Skeletal muscle satellite cell (primary cell): ENCODE data around the gene FHDC1.

ENCODE experiments used
- H3K27me3 ChIP-seq: 2 replicates; pipeline ENCODE4 v1.7.0; 2013; ENCODE audit warnings: low read length; ENCODE audit not compliant: control insufficient read depth, insufficient read depth
- H3K36me3 ChIP-seq: 2 replicates; pipeline ENCODE4 v1.7.0; 2013; ENCODE audit warnings: mild to moderate bottlenecking, control low read depth, low read length; ENCODE audit not compliant: insufficient read depth
- H3K4me1 ChIP-seq: 2 replicates; pipeline ENCODE4 v1.7.0; 2013; ENCODE audit warnings: low read length; ENCODE audit not compliant: control insufficient read depth, insufficient read depth
- H3K4me2 ChIP-seq: 2 replicates; pipeline ENCODE4 v1.7.0; 2013; ENCODE audit warnings: mild to moderate bottlenecking, low read length
- H3K4me3 ChIP-seq: 2 replicates; pipeline ENCODE4 v1.7.0; 2013; ENCODE audit warnings: low read length
- H3K9ac ChIP-seq: 2 replicates; pipeline ENCODE4 v1.7.0; 2013; ENCODE audit warnings: mild to moderate bottlenecking, low read depth, low read length, moderate library complexity
- H3K9me3 ChIP-seq: replicated peaks from 2 replicates; pipeline ENCODE4 v1.7.0; 2013; ENCODE audit warnings: mild to moderate bottlenecking, control low read depth, low read length

Gene FHDC1

GRCh38 chr4:152999346-153000075 lies 63.4 kb downstream of the FHDC1 start:
- peaks cover 14% of the 10 kb centered on the region for H3K27me3 ChIP-seq
- no peak overlapping the region for H3K4me2 ChIP-seq
- H3K9me3 ChIP-seq = no peaks in the 10 kb centered on the region
- no peaks in the 10 kb centered on the region for H3K4me1 ChIP-seq
- no peak overlapping the region for H3K9ac ChIP-seq
- no peak overlapping the region for H3K4me3 ChIP-seq
- H3K36me3 ChIP-seq = no peaks in the 10 kb centered on the region

GRCh38 chr4:153000076-153000420 lies 63.9 kb downstream of the FHDC1 start:
- H3K9me3 ChIP-seq = no peaks in the 10 kb centered on the region
- H3K9ac ChIP-seq = no peak overlapping the region
- peaks cover 17% of the 10 kb centered on the region for H3K27me3 ChIP-seq
- no peak overlapping the region for H3K4me3 ChIP-seq
- no peaks in the 10 kb centered on the region for H3K4me1 ChIP-seq
- H3K36me3 ChIP-seq = no peaks in the 10 kb centered on the region
- H3K4me2 ChIP-seq = no peak overlapping the region

- Histone ChIP-seq H3K4me2 (no peak overlapping the region), H3K9me3 (no peaks in the 10 kb centered on the region), H3K4me1 (no peaks in the 10 kb centered on the region), H3K27me3 (peaks cover 14% of the 10 kb centered on the region), H3K36me3 (no peaks in the 10 kb centered on the region), H3K4me3 (no peak overlapping the region), H3K9ac (no peak overlapping the region)
Observed at GRCh38 chr4:153001626-153002025, 65.5 kb downstream of the FHDC1 start.

- H3K9ac ChIP-seq = no peak overlapping the region
- no peaks in the 10 kb centered on the region for H3K36me3 ChIP-seq
- H3K27me3 ChIP-seq = peaks cover 14% of the 10 kb centered on the region
- H3K9me3 ChIP-seq = no peaks in the 10 kb centered on the region
- no peaks in the 10 kb centered on the region for H3K4me1 ChIP-seq
- no peak overlapping the region for H3K4me2 ChIP-seq
- no peak overlapping the region for H3K4me3 ChIP-seq
Observed at GRCh38 chr4:153002110-153002509, 66.0 kb downstream of the FHDC1 start.

DNA sequence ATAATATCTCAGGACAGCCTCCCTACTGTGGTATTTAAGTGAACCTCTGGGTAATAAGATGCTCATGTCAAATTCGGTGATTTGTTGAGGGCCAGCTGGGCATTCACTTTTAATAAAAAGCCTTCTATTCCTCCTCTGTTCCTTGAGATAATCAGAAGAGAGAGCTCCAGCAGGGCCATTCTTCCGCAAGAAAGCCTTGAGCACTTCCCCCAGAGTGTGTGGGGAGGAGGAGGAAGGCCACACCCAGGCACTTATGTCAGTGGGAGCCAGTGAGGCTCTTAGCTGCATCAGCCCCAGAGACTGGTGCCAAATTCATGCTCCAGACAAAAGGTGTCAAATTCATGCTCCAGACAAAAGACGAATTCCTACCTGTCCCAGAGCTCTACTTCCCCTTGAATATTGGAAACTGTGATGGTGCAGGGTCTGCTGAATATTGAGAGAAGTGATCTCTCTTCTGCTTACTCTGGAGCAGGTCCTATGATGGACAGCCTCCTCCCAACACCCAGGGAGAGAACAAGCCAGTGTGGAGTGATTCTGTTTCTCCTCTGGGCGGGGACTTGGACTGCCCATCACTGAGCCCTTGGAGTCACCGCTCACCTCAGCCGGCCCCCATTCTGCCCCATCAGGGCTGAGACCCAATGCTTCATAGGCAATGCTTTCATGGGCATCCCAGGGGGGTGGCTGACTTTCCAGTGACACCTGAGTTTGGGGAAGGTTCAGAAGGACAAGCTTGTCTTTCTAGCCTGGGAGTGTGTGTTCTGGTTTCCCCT lies 68.1 kb downstream of the FHDC1 start:
- no peak overlapping the region for H3K4me2 ChIP-seq
- no peaks in the 10 kb centered on the region for H3K9me3 ChIP-seq
- no peaks in the 10 kb centered on the region for H3K36me3 ChIP-seq
- no peaks in the 10 kb centered on the region for H3K4me1 ChIP-seq
- H3K27me3 ChIP-seq = peaks cover 13% of the 10 kb centered on the region
- H3K9ac ChIP-seq = no peak overlapping the region
- no peak overlapping the region for H3K4me3 ChIP-seq

GRCh38 chr4:153005899-153006381 lies 69.8 kb downstream of the FHDC1 start:
- H3K4me1 ChIP-seq = no peaks in the 10 kb centered on the region
- H3K9ac ChIP-seq = no peak overlapping the region
- no peak overlapping the region for H3K4me3 ChIP-seq
- no peaks in the 10 kb centered on the region for H3K36me3 ChIP-seq
- no peak overlapping the region for H3K4me2 ChIP-seq
- H3K27me3 ChIP-seq = peaks cover 13% of the 10 kb centered on the region
- no peaks in the 10 kb centered on the region for H3K9me3 ChIP-seq

- no peak overlapping the region for H3K4me3 ChIP-seq
- no peak overlapping the region for H3K4me2 ChIP-seq
- peaks cover 13% of the 10 kb centered on the region for H3K27me3 ChIP-seq
- H3K4me1 ChIP-seq = no peaks in the 10 kb centered on the region
- no peaks in the 10 kb centered on the region for H3K36me3 ChIP-seq
- no peak overlapping the region for H3K9ac ChIP-seq
- no peaks in the 10 kb centered on the region for H3K9me3 ChIP-seq
Observed at GRCh38 chr4:153008578-153009199, 72.6 kb downstream of the FHDC1 start.

- Histone ChIP-seq H3K4me1 (no peaks in the 10 kb centered on the region), H3K9ac (no peak overlapping the region), H3K27me3 (peaks cover 10% of the 10 kb centered on the region), H3K4me3 (no peak overlapping the region), H3K36me3 (no peaks in the 10 kb centered on the region), H3K9me3 (no peaks in the 10 kb centered on the region), H3K4me2 (no peak overlapping the region)
Observed at GRCh38 chr4:153010146-153010545, 74.0 kb downstream of the FHDC1 start.

DNA sequence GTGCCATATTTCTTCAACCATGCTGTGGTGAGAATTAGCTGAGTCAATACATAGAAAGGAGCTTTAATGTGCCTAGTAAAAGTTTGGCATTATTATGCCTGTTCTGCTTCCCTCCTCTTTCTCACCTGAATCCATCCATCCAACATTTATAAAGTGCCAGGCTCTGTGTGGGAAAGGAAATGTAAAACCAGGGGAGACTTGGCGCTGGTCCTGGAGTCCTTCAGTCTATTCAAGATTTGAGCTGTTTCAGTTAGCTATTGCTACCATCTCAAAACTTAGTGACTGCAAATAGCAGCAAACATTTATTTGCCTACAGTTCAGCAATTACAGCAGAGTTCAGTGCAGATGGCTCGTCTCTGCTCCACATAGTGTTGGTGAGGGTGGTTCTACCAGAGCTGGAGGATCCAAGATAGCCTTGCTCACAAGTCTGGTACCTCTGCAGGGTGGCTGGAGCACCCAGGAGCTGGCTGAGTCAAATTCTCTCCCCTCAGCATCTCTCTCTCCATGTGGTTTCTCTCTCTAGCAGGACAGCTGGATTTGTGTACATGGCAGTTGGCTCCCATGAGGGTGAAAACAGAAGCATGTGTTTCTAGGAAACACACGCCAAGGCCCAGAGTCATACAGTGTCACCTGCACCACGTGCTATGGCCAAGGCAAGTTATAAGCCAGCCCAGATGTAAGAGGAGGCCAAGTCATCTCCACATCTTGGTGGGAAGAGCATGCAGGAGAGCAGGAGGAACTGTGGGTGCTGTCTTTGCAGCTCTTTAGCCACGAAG lies 77.3 kb downstream of the FHDC1 start:
- Histone ChIP-seq H3K36me3 (no peaks in the 10 kb centered on the region), H3K27me3 (peaks cover 9% of the 10 kb centered on the region), H3K4me2 (no peak overlapping the region), H3K4me3 (no peak overlapping the region), H3K4me1 (no peaks in the 10 kb centered on the region), H3K9me3 (no peaks in the 10 kb centered on the region), H3K9ac (no peak overlapping the region)

DNA sequence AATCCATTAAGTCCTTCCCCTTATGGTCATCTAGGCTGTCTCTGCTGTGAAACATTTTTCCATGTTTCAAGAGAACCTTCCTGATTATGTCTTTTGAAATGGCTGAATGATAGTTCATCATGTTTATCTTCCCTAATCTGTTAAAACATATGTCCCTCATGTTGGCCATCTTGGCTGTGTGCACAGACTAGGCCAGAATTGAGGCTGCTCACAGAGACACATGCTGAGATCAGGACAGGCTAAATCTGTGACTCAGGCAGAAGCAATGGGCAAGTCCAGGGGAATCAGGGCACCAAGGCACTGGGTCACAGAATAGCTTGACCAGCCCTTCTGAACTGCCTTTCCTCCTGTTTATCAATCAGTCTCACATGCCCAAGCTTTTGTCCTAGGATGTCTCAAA lies 78.3 kb downstream of the FHDC1 start:
- H3K4me3 ChIP-seq = no peak overlapping the region
- H3K9ac ChIP-seq = no peak overlapping the region
- no peaks in the 10 kb centered on the region for H3K36me3 ChIP-seq
- H3K9me3 ChIP-seq = no peaks in the 10 kb centered on the region
- H3K4me2 ChIP-seq = no peak overlapping the region
- peaks cover 4% of the 10 kb centered on the region for H3K27me3 ChIP-seq
- no peaks in the 10 kb centered on the region for H3K4me1 ChIP-seq

DNA sequence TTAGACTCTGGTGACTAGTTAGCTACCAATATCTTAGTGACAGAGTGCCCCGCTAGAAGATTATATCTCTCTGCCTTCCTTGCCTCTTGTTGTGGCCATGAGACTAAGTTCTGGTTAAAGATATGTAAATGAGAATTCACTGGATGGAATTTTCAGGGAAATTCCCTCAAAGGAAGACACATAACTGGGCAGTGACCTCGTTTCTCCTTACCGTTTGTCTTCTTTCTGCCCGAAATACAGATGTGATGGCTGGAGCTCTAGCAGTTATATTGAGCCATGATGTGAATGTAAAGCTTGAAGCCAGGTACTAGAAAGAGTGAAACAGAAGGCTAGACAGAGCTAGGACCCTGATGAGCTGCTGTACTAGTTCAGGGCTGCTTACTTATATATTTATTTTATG lies 80.5 kb downstream of the FHDC1 start:
- H3K4me1 ChIP-seq = no peaks in the 10 kb centered on the region
- H3K36me3 ChIP-seq = no peaks in the 10 kb centered on the region
- no peak overlapping the region for H3K9ac ChIP-seq
- H3K4me3 ChIP-seq = no peak overlapping the region
- H3K27me3 ChIP-seq = peaks cover 20% of the 10 kb centered on the region
- H3K4me2 ChIP-seq = no peak overlapping the region
- no peaks in the 10 kb centered on the region for H3K9me3 ChIP-seq
